Mucosa of stomach (tissue), 1 donor: ENCODE measurements around the gene NMRK2.

Experiments used
- H3K27me3 ChIP-seq: one replicate; pipeline ENCODE4 v1.7.0; 2013; ENCODE audit warnings: mild to moderate bottlenecking, low read length; ENCODE audit not compliant: control insufficient read depth, insufficient read depth
- H3K36me3 ChIP-seq: one replicate; pipeline ENCODE4 v1.7.0; 2013; ENCODE audit warnings: low read length; ENCODE audit not compliant: control insufficient read depth, insufficient read depth
- H3K4me1 ChIP-seq: one replicate; pipeline ENCODE4 v1.7.0; 2013; ENCODE audit warnings: mild to moderate bottlenecking, low read length; ENCODE audit not compliant: control insufficient read depth, insufficient read depth
- H3K4me3 ChIP-seq: one replicate; pipeline ENCODE4 v1.7.0; 2013; ENCODE audit warnings: low read length
- H3K9ac ChIP-seq: one replicate; pipeline ENCODE4 v1.7.0; 2013; ENCODE audit warnings: mild to moderate bottlenecking, low read length, moderate library complexity
- H3K9me3 ChIP-seq: one replicate; pipeline ENCODE4 v1.7.0; 2013; ENCODE audit warnings: mild to moderate bottlenecking, low read length, moderate library complexity; ENCODE audit not compliant: control insufficient read depth
- donor health status: Pancreatic carcinoma.

The NMRK2 gene

DNA sequence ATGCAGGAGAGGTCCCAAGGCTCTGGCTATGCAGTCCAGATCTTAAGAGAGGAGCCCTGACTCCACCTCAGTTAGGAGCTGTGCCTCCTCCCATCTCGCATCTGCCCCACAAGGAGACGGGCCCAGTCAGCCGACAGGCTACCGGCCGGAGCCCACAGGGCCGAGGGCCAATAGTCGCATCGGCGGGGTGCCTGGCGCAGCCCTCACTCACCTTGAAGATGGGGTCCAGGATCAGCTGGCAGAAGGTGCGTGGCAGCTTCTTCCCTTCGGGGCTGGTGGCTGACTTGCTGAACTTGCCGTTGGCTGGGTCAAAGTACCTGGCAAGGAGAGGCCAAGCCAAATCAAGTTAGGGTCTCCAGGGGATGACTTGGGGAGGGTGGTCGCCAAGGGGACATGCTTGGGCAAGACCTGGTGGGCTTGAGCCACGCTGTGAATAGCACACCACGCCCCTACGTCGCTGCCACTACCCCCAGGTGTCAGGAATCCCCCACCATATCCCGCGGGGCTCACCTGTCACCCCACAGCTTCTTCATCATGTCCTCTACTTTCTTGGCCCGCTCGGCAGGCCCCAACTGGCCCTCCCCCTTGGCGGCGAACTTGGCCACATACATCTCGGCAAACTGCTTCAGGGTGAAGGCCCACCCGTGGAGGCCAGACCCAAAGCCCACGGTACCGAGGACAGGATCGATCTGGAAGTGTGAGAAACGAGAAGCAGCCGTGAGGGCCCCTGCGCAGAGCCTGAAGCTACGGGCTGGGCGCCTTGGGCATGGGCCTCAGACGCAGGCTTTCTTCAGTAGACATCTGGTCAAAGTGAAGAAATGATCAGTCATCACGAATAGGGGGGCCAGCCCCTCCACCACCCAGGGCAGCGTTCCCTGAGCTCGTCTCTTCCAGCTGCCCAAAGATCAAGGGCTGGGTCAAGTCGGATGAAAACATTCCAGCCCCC is 49.1 kb downstream of the NMRK2 start:
- H3K9ac ChIP-seq, result peak overlapping the region; percentile 28
- H3K27me3 ChIP-seq, result no peaks in the 10 kb centered on the region
- no peak overlapping the region for H3K4me3 ChIP-seq
- peaks cover 43% of the 10 kb centered on the region for H3K4me1 ChIP-seq
- H3K36me3 ChIP-seq, result peaks cover 55% of the 10 kb centered on the region
- no peaks in the 10 kb centered on the region for H3K9me3 ChIP-seq

DNA sequence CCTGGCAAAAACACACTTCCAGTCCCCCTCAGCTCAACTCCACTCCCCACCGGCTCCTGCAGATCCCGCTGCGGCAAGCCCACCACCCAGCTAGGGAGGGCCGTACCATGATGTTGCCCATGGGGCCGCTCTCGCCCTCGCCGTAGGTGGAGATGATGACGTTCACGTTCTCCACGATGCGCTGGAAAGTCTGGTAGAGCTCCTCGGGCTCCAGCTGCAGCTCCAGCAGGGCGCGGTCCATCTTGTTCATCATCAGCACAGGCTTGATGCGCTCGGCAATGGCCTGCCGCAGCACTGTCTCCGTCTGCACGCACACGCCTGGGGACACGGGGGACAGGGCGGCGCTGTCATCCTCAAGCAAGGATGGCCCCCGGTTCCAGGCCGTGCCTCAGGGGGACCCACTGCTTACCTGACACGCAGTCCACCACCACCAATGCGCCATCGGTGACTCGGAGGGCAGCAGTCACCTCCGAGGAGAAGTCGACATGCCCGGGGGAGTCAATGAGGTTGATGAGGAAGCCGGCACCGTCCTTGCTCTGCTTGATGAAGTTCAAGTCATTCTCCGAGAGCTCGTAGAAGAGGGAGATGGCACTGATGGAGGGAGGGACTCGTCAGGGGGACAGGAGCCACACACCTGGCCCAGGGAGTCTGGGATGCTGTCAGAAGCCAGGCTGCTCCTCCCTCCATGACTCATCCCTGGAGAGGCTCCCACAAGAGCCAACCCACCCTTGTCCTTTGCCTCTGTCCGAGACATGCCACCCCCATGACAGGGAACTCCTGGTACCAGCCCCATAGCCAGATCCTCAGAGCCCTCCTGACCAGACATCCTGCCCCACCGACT is 50.1 kb downstream of the NMRK2 start:
- peak overlapping the region; percentile 87 for H3K9ac ChIP-seq
- peaks cover 45% of the 10 kb centered on the region for H3K36me3 ChIP-seq
- H3K27me3 ChIP-seq, result no peaks in the 10 kb centered on the region
- no peaks in the 10 kb centered on the region for H3K9me3 ChIP-seq
- H3K4me3 ChIP-seq, result no peak overlapping the region
- H3K4me1 ChIP-seq, result peaks cover 50% of the 10 kb centered on the region

DNA sequence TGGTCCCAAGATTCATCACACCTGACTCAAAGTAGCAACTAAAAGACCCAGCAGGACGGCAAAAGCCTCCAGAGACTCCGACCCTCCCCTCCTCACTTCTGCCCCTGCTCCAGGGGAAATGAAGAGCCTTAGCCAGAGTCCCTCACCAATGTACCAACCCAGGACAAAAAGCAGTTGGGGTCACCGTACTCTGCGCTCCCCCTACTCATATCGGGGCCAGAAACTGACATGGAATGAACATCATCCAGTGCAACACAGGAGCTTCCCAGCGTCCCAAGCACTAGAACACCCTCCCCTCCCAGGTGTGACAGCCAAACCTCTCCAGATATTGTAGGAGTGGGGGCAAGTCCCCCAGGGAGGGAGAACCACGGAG is 50.7 kb downstream of the NMRK2 start:
- Histone ChIP-seq H3K4me3 (peak overlapping the region; percentile 83), H3K36me3 (peaks cover 41% of the 10 kb centered on the region), H3K9me3 (no peaks in the 10 kb centered on the region), H3K4me1 (peaks cover 55% of the 10 kb centered on the region), H3K9ac (peak overlapping the region; percentile 87), H3K27me3 (no peaks in the 10 kb centered on the region)

DNA sequence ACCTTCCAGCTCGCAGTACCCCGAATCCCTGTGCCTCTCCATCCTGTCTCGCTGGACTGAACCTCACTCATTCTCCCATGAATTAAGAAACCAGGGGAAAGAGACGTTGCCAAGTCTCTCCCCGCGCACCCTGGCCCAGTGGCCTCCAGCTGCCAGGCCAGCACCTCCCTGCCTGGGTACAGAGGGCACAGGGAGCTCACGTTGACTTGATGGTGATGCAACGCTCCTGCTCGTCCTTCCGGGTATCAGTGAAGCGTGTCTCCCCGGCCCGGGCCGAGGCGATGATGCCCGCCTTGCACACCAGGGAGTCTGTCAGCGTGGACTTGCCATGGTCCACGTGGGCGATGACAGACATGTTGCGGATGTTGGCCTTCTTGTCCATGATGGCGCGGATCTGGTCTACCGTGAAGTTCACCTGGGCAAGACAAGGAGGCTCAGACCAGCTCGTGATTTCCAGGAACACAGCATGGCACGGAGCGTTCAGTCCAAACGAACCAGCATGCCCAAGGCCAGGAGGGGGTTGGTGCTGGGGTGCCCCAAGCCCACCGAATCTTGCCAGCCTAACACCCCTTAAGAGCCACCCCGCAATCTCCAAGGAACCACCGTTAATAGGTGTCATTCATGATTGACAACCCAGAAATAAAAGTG is 51.2 kb downstream of the NMRK2 start:
- Histone ChIP-seq H3K36me3 (peaks cover 41% of the 10 kb centered on the region), H3K9me3 (no peaks in the 10 kb centered on the region), H3K4me3 (peak overlapping the region; percentile 83), H3K4me1 (peaks cover 55% of the 10 kb centered on the region), H3K27me3 (no peaks in the 10 kb centered on the region), H3K9ac (peak overlapping the region; percentile 87)

GRCh38 chr19:3984584-3984907 is 51.7 kb downstream of the NMRK2 start:
- peaks cover 55% of the 10 kb centered on the region for H3K4me1 ChIP-seq

GRCh38 chr19:3984908-3985642 is 52.2 kb downstream of the NMRK2 start, which contains the start of gene EEF2:
EEF2 (minus strand) TSS chr19:3985463; CDS start chr19:3985380, 83 bp downstream.
- Histone ChIP-seq H3K9ac (peak within 1 kb of the TSS; percentile 87), H3K36me3 (peaks cover 41% of the 10 kb centered on the region), H3K9me3 (no peaks in the 10 kb centered on the region), H3K4me3 (peak within 1 kb of the TSS; percentile 83), H3K27me3 (no peaks in the 10 kb centered on the region), H3K4me1 (peaks cover 55% of the 10 kb centered on the region)

More at GRCh38 chr19:3984584-3984907, 51.7 kb downstream of the NMRK2 start:
- H3K27me3 ChIP-seq, result no peaks in the 10 kb centered on the region
- peak overlapping the region; percentile 83 for H3K4me3 ChIP-seq
- H3K9me3 ChIP-seq, result no peaks in the 10 kb centered on the region
- peak overlapping the region; percentile 87 for H3K9ac ChIP-seq
- peaks cover 41% of the 10 kb centered on the region for H3K36me3 ChIP-seq

GRCh38 chr19:3985643-3986259 is 52.9 kb downstream of the NMRK2 start:
- peaks cover 55% of the 10 kb centered on the region for H3K4me1 ChIP-seq
- H3K9me3 ChIP-seq, result no peaks in the 10 kb centered on the region
- H3K4me3 ChIP-seq, result peak overlapping the region; percentile 83
- peaks cover 34% of the 10 kb centered on the region for H3K36me3 ChIP-seq
- H3K9ac ChIP-seq, result no peak overlapping the region
- no peaks in the 10 kb centered on the region for H3K27me3 ChIP-seq

GRCh38 chr19:3986260-3987041 is 53.6 kb downstream of the NMRK2 start:
- Histone ChIP-seq H3K4me1 (peaks cover 48% of the 10 kb centered on the region), H3K9ac (no peak overlapping the region), H3K27me3 (no peaks in the 10 kb centered on the region)

GRCh38 chr19:3987619-3988371 is 54.9 kb downstream of the NMRK2 start:
- H3K4me1 ChIP-seq, result peaks cover 44% of the 10 kb centered on the region
- H3K27me3 ChIP-seq, result no peaks in the 10 kb centered on the region
- H3K36me3 ChIP-seq, result peaks cover 14% of the 10 kb centered on the region
- no peak overlapping the region for H3K4me3 ChIP-seq
- peak overlapping the region; percentile 5 for H3K9ac ChIP-seq
- H3K9me3 ChIP-seq, result no peaks in the 10 kb centered on the region

More at GRCh38 chr19:3986260-3987041, 53.6 kb downstream of the NMRK2 start:
- peaks cover 27% of the 10 kb centered on the region for H3K36me3 ChIP-seq
- no peaks in the 10 kb centered on the region for H3K9me3 ChIP-seq
- H3K4me3 ChIP-seq, result no peak overlapping the region

DNA sequence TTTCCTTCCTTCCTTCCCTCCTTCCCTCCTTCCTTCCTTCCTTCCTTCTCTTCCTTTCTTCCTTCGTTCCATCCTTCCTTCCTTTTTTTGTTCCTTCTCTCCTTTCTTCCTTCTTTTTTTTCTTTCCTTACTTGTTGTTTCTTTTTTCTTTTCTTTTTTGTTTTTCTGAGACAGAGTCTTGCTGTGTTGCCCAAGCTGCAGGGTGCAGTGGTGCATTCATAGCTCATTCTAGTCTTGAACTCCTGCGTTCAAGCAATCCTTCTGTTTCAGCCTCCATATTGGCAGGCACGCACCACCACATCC is 57.9 kb downstream of the NMRK2 start:
- no peaks in the 10 kb centered on the region for H3K36me3 ChIP-seq
- no peak overlapping the region for H3K4me3 ChIP-seq
- no peak overlapping the region for H3K9ac ChIP-seq
- H3K9me3 ChIP-seq, result no peaks in the 10 kb centered on the region
- H3K27me3 ChIP-seq, result no peaks in the 10 kb centered on the region
- peaks cover 24% of the 10 kb centered on the region for H3K4me1 ChIP-seq
